CD1c-positive myeloid dendritic cell (primary cell): ENCODE results near the gene CMPK2.
"Not testable (repeated sequence)": the region's sequence is repeated elsewhere in the genome, so short reads cannot be mapped to it uniquely, and the experiment has no call there.

ENCODE experiments used
- DNase-seq: peaks from one replicate; pipeline ENCODE4 v3.0.0-alpha.2; 2016; ENCODE audit errors: extremely low spot score

Gene CMPK2

DNA sequence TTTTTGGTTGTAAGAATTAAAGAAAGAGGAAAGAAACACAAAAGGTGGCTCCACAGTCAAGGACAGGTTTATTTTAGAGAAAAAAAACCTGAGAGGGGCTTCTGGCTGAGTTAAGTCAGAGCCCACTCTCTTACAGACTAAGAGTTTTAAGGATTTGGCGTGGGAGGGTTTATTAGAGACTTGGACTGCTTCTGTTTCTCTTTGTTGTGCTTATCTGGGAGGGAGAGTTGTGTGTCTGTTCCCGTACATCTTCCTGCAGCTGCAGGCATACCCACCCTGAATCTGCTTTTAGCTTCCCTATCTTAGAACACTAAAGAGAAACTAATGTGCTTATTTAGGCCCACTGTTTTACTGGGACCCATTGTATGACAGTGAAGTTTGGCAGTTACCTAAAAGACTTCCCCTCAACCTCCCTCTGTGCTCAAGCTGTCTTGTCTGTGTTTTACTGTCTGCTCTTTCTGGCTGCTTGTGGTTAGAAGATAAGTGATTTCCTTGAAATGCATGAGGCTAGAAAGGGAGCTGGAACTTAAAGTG lies 14.6 kb upstream of the CMPK2 start:
- no peak for DNase-seq

- no peak for DNase-seq
Observed at GRCh38 chr2:6879011-6879410, 13.3 kb upstream of the CMPK2 start.

GRCh38 chr2:6878549-6878948 lies 12.8 kb upstream of the CMPK2 start:
- no peak for DNase-seq

DNA sequence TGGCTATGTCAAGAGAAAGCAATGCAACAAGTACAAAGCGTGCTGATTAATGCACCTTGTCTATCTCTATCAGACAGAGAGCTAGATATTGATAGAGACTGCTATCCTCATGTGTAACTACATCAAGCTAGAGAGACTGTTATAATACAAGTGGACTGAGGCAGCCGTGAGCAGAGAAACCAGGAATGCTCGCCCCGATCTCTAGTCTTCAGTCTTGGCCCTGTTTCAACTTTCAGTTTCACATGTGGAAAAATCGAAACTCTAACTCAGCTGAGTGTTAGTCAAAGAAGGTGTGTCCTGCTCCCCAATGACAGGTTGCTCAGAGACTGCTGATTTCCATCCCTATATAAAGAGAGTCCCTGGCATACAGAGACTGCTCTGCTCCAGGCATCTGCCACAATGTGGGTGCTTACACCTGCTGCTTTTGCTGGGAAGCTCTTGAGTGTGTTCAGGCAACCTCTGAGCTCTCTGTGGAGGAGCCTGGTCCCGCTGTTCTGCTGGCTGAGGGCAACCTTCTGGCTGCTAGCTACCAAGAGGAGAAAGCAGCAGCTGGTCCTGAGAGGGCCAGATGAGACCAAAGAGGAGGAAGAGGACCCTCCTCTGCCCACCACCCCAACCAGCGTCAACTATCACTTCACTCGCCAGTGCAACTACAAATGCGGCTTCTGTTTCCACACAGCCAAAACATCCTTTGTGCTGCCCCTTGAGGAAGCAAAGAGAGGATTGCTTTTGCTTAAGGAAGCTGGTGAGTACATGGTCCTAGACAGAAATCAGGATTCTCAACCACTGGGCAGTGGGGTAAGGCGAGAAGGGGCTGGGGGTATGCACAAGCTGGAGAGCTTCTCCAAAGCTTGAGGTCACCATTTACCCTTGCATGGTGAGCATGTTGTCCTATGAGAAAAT lies 11.9 kb upstream of the CMPK2 start, which contains the start of gene RSAD2:
RSAD2 (plus strand) TSS at position 376 of the 903 bp plus-strand sequence; CDS start at position 400, 24 bp downstream.
- DNase-seq, result peak; percentile 60

DNA sequence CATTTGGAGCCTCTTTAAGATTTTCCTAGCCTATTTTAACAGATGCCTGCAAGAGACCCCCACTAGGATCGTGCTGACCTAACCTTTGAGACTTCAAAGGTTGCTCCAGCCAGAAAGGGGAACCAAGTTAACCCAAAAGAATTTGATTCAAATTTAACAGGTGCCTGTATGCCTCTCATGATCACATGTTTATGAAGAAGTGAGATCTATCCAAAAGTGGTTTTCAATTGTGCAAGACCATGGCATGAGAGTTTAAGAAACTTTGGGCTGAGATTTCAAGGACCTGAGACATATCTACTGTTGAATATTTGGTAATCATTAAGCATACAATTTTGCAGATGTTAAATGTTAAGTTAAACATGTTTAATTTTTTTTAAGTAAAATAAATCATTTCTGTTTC lies 10.6 kb upstream of the CMPK2 start:
- DNase-seq, result peak; percentile 56

DNA sequence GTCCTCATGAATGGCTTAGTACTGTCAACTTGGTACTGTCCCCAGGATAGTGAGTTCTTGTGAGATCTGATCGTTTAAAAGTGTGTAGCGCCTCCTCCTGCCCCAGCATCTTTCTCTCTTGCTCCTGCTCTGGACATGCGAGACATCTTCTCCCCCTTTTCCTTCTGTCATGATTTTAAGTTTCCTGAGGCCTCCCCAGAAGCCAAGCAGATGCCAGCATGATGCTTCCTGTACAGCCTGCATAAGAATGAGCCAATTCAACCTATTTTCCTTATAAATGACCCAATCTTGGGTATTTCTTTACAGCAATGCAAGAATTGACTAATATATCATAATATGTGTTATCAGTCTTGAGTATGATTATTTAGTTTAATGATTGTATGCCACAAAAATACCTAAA lies 8.3 kb upstream of the CMPK2 start:
- DNase-seq, result no peak

- peak; percentile 56 for DNase-seq
Observed at GRCh38 chr2:6872394-6872793, 6.7 kb upstream of the CMPK2 start.

DNA sequence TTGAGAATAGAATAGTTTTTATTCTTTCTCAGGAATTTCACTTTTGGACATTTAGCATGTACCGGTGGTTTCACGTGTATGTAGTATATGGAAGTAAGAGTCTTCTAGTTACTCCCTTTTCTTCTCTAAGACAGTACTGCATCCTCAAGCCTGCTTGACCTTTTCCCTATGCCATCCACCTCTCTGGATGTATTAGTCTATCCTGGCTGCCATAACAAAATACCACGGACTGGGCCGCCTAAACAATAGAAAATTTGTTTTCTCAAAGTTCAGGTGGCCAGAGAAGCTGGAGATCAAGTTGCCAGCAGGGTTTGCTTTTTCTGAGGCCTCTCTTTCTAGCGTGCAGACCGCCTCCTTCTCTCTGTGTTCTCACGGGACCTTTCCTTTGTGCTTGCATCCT lies 1.3 kb upstream of the CMPK2 start:
- no peak for DNase-seq

DNA sequence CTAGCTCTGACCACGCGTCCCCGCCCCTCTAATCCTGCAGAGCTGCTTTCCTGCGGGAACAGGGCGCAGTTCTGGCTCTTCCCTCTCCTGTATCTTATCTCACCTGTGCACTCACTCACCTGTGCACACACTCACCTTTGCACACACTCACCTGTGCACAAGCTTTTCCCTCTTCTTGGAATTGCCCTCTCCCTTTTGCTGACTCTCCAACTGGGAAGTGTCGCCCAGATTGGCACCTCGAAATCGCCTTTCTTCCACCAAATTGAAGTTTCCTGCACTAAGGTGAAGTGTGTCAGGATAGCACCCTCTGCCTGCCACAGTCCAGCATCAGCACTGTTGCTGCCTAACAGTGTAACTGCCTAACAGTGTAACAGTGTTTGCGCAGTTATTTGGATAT lies 566 bp upstream of the CMPK2 start:
- no peak for DNase-seq

- peak; percentile 11 for DNase-seq
Observed at GRCh38 chr2:6864923-6865345, 773 bp downstream of the CMPK2 start.

DNA sequence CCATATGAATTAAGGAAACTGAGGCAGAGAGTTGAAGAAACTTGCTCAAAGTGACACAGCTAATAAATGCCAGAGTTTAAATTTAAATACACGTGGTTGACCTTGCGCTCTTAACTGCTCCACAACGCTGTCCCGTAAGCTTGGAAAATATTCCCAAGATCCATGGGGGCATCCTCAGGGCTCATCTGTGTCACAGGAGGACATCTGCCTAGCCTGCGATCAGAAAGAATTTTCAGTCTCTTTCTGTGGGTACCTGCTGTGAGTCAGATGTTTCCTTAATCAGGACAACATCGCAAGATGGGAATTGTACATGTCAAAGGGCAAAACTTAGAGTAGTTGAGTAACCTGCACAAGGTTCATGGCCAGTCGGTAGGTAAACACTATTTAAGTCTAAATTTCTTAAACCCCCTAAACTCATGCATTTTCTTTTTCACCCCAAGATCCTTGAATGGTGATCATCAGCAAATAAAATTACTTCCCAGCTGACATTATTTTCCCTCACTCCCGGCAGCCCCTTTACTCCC lies 1.4 kb downstream of the CMPK2 start:
- DNase-seq, result no peak

- peak; percentile 17 for DNase-seq
Observed at GRCh38 chr2:6863792-6864191, 1.9 kb downstream of the CMPK2 start.

DNA sequence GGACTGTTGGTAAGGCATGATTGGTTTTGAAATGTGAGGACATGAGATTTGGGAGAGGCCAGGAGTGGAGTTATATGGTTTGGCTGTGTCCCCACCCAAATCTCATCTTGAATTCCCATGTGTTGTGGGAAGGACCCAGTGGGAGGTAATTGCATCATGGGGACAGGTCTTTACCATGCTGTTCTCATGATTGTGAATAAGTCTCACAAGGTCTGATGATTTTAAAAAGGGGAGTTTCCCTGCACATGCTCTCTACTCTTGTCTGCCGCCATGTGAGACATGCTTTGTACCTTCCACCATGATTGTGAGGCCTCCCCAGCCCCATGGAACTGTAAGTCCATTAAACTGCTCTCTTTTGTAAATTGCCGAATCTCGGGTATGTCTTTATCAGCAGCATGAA lies 5.4 kb downstream of the CMPK2 start:
- no peak for DNase-seq

GRCh38 chr2:6858466-6859027 lies 7.2 kb downstream of the CMPK2 start:
- not testable (repeated sequence) for DNase-seq

DNA sequence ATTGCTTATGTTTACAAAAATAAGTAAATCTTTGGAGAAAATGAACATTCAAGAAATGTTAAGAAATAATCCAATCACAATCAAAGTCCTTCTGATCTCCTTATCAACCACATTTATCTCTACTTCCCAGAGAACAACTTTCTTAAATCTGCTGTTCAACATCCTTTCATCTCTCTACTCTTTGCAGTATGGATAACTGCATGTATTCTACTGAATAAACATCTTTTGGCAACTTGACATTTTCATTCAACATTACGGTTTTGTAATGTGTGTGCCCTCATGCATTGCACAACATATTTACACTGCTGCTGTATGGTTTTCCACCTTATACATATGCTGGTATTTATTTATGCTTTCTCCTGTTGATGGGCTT lies 9.2 kb downstream of the CMPK2 start:
- DNase-seq, result no peak

- no peak for DNase-seq
Observed at GRCh38 chr2:6855860-6856547, 9.7 kb downstream of the CMPK2 start.

- no peak for DNase-seq
Observed at GRCh38 chr2:6854416-6854815, 11.3 kb downstream of the CMPK2 start.

- no peak for DNase-seq
Observed at GRCh38 chr2:6852195-6852594, 13.5 kb downstream of the CMPK2 start.

GRCh38 chr2:6846967-6847681 lies 18.6 kb downstream of the CMPK2 start:
- DNase-seq, result no peak

DNA sequence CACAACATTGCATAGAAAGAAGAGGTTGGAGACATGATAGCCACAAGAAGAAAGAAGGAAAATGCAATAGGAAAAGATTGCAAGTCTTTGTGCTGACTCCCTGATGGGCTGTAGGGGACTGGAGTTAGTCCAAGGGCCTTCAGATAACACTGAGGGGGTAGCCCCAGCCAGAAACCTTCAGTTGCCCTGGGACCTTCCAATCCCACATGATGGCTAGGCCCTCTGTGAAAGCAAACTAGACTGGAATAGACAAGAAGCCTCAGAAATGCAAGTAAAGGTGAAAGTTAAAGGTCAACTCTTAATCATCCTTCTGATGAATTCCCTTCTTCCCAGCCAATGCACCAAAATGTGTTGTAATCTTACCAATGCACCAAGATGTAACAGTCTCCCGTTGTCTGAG lies 19.2 kb downstream of the CMPK2 start:
- no peak for DNase-seq

DNA sequence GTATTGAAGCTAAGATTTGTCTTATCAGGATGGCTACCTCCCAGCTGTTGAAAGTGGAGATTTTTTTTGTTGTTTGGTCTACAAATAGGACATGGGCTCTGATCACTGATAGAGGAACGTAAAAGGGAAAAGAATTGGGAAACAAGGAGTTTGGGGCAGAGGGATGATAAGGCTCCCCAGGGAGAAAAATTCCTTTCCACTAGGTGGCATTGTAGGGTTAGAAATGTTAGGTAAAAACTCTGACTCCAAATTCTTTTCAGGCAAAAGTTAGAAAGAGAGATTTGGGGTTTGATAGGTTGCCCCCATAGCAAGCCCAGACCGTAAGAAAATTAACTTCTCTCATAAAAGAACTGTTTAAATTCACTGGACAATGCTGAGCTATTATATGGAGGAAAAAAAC lies 19.8 kb downstream of the CMPK2 start:
- DNase-seq, result no peak

DNA sequence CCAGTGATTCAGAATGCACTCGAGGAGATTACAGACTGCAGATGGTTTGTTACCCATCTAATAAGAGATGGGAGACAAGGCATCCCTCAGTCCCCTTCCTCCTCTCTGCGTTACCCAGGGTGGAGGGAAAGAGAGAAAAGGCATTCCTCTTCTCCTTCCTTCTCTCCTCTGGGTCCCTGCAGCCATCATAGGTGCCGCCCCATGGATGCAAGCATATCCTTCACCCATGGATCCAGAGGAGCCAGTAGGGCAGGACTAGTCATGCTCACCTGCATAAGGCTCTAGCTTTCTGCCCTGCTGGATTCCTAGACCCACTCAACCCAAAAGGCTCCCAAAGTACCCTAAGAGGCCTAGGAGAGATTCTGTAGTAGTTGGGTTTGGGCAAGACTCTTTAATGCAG lies 20.4 kb downstream of the CMPK2 start:
- no peak for DNase-seq
